GM23338 (cell line): Measurements from ENCODE around the gene DPH7. TPM values are rescaled to one million over a fixed set of nuclear protein-coding genes. Genes with fewer than 3 reads are reported as not detected.
A peak's percentile ranks its signal among the peaks of the same experiment; 100 is the strongest.

ENCODE experiments used
- ATAC-seq: fragments of 200-7000 bp; cut with Tn5 transposase; 3 replicates; pipeline ENCODE4 v1.9.1; 2020
- DNase-seq: peaks from one replicate; pipeline ENCODE4 v3.0.0-alpha.2; 2015; ENCODE audit warnings: low spot score
- H2AFZ ChIP-seq: fragments of 200-600 bp; sonication (generic); 2 replicates; pipeline ENCODE4 v1.8.0; 2016; ENCODE audit warnings: antibody characterized with exemption, mild to moderate bottlenecking, moderate library complexity
- H3F3A ChIP-seq: fragments of 200-600 bp; sonication (generic); replicated peaks from 2 replicates; pipeline ENCODE4 v1.8.0; 2017; ENCODE audit warnings: antibody characterized with exemption, mixed run types, low read depth
- H3K27ac ChIP-seq: fragments of 200-600 bp; sonication (generic); 2 replicates; pipeline ENCODE4 v1.6.1; 2016; ENCODE audit warnings: low read depth
- H3K27me3 ChIP-seq: fragments of 200-600 bp; sonication (generic); 2 replicates; pipeline ENCODE4 v1.8.0; 2016; ENCODE audit warnings: mild to moderate bottlenecking, mixed run types, moderate library complexity; ENCODE audit not compliant: insufficient read depth
- H3K36me3 ChIP-seq: fragments of 200-600 bp; sonication (generic); 2 replicates; pipeline ENCODE4 v1.8.0; 2016; ENCODE audit warnings: mild to moderate bottlenecking; ENCODE audit not compliant: insufficient read depth
- H3K4me1 ChIP-seq: fragments of 200-600 bp; sonication (generic); 2 replicates; pipeline ENCODE4 v1.8.0; 2016; ENCODE audit warnings: mild to moderate bottlenecking, moderate library complexity; ENCODE audit not compliant: insufficient read depth
- H3K4me2 ChIP-seq: fragments of 200-600 bp; sonication (generic); 2 replicates; pipeline ENCODE4 v1.7.1; 2017; ENCODE audit warnings: mixed run types
- H3K4me3 ChIP-seq: fragments of 200-600 bp; sonication (generic); 2 replicates; pipeline ENCODE4 v1.6.1; 2016; ENCODE audit warnings: mixed run types
- H3K79me2 ChIP-seq: fragments of 200-600 bp; sonication (generic); replicated peaks from 2 replicates; pipeline ENCODE4 v1.8.0; 2017; ENCODE audit warnings: mild to moderate bottlenecking; ENCODE audit not compliant: insufficient read depth
- H3K9me2 ChIP-seq: fragments of 200-600 bp; sonication (generic); 2 replicates; pipeline ENCODE4 v1.8.0; 2017; ENCODE audit not compliant: insufficient read depth
- H4K20me1 ChIP-seq: fragments of 200-600 bp; sonication (generic); replicated peaks from 2 replicates; pipeline ENCODE4 v1.8.0; 2017; ENCODE audit warnings: mild to moderate bottlenecking; ENCODE audit not compliant: insufficient read depth
- H3K27ac Mint-ChIP-seq: 2 replicates; pipeline ENCODE4 v1.8.0; 2020; ENCODE audit warnings: inconsistent platforms, mild to moderate bottlenecking, moderate library complexity, mixed read lengths
- H3K27me3 Mint-ChIP-seq: 3 replicates; pipeline ENCODE4 v1.8.0; 2022; ENCODE audit warnings: low read depth, mild to moderate bottlenecking, moderate library complexity, mixed read lengths, inconsistent platforms; ENCODE audit not compliant: insufficient read depth, poor library complexity
- H3K36me3 Mint-ChIP-seq: 3 replicates; pipeline ENCODE4 v1.8.0; 2021; ENCODE audit warnings: low read depth, mild to moderate bottlenecking, inconsistent platforms, moderate library complexity, mixed read lengths
- H3K4me1 Mint-ChIP-seq: 3 replicates; pipeline ENCODE4 v1.8.0; 2020; ENCODE audit warnings: mild to moderate bottlenecking, inconsistent platforms, mixed read lengths
- H3K4me3 Mint-ChIP-seq: 3 replicates; pipeline ENCODE4 v1.8.0; 2021; ENCODE audit warnings: moderate library complexity, mild to moderate bottlenecking, inconsistent platforms, mixed read lengths
- H3K9me3 Mint-ChIP-seq: 3 replicates; pipeline ENCODE4 v1.8.0; 2020; ENCODE audit warnings: moderate library complexity, mild to moderate bottlenecking, inconsistent platforms, mixed read lengths
- CREB1 ChIP-seq: fragments of 250-450 bp; sonication (Bioruptor Pico); IDR thresholded peaks from 2 replicates; pipeline ENCODE4 v1.5.0; 2020; ENCODE audit warnings: low read depth, mild to moderate bottlenecking, moderate library complexity
- CTCF ChIP-seq, 2 experiments: fragments of 200-600 bp in 1 of 2; sonication (generic) in 1 of 2; conservative IDR thresholded peaks; 2 replicates each; pipeline versions ENCODE4 v1.5.1 to v1.6.1; 2016 to 2017; ENCODE audit warnings: antibody characterized with exemption in 2 of 2, low read depth in 2 of 2, mild to moderate bottlenecking in 2 of 2, moderate library complexity in 1 of 2
- ETS1 ChIP-seq: IDR thresholded peaks from 2 replicates; pipeline ENCODE4 v1.6.1; 2016; ENCODE audit warnings: antibody characterized with exemption
- EZH2 ChIP-seq: fragments of 200-600 bp; sonication (generic); IDR thresholded peaks from one replicate; pipeline ENCODE4 v1.8.0; 2017; ENCODE audit warnings: antibody characterized with exemption, mild to moderate bottlenecking, low read depth; ENCODE audit not compliant: unreplicated experiment
- JUNB ChIP-seq: IDR thresholded peaks from one replicate; pipeline ENCODE4 v1.6.1; 2016; ENCODE audit warnings: antibody characterized with exemption; ENCODE audit not compliant: unreplicated experiment
- NANOG ChIP-seq: IDR thresholded peaks from 2 replicates; pipeline ENCODE4 v1.6.1; 2016; ENCODE audit warnings: antibody characterized with exemption, borderline replicate concordance
- POLR2AphosphoS5 ChIP-seq: IDR thresholded peaks from 2 replicates; pipeline ENCODE4 v1.6.1; 2016; ENCODE audit warnings: antibody characterized with exemption, low read depth
- REST ChIP-seq: IDR thresholded peaks from one replicate; pipeline ENCODE4 v1.6.1; 2018; ENCODE audit warnings: antibody characterized with exemption; ENCODE audit not compliant: unreplicated experiment
- STAT1 ChIP-seq: IDR thresholded peaks from one replicate; pipeline ENCODE4 v1.6.1; 2016; ENCODE audit warnings: antibody characterized with exemption; ENCODE audit not compliant: unreplicated experiment
- ZNF114 ChIP-seq: fragments of 250-450 bp; sonication (Bioruptor Pico); IDR thresholded peaks from 2 replicates; pipeline ENCODE4 v1.5.0; 2020; ENCODE audit warnings: mild to moderate bottlenecking, moderate library complexity
- polyA plus RNA-seq: library from polyadenylated mRNA; unstranded; fragments of >200 nt; fragmentation: Nextera tagmentation; extraction: Ambion mirVana; gene quantifications from 2 replicates; pipeline ENCODE4 v1.2.1, GENCODE V29; 2016
- total RNA-seq: library from RNA; depleted of rRNA; stranded (reverse); fragments of >200 nt; shearing (Covaris generic); gene quantifications from 2 replicates; pipeline ENCODE4 v1.2.3, GENCODE V29; 2014

Gene DPH7
- total and polyA plus RNA-seq, 2 experiments from 2014 or later, result 44.5 to 68.8 TPM

GRCh38 chr9:137619240-137620047 is 40.7 kb upstream of the DPH7 start:
- peaks cover 30% of the 10 kb centered on the region for H3K4me1 Mint-ChIP-seq
- H3K4me3 Mint-ChIP-seq, result peak overlapping the region; percentile 93
- H3K36me3 ChIP-seq, result no peaks in the 10 kb centered on the region; the same call in 1 of the 2 replicates
- peak overlapping the region; percentile 99 for H3K4me3 ChIP-seq
- peak overlapping the region; percentile 79 for H3K27ac Mint-ChIP-seq
- peaks cover 25% of the 10 kb centered on the region for H3K4me1 ChIP-seq
- H3K4me2 ChIP-seq, result peak overlapping the region; percentile 96
- peaks cover 41% of the 10 kb centered on the region for H4K20me1 ChIP-seq
- peak; percentile 51 for DNase-seq
- no peaks in the 10 kb centered on the region; the same call in 1 of the 3 replicates for H3K9me3 Mint-ChIP-seq
- peak overlapping the region; percentile 79; the same call in 1 of the 2 replicates for H2AFZ ChIP-seq
- H3K27me3 Mint-ChIP-seq, result peaks cover 15% of the 10 kb centered on the region
- peaks cover 58% of the 10 kb centered on the region for H3K36me3 Mint-ChIP-seq
- peaks cover 66% of the 10 kb centered on the region for H3K79me2 ChIP-seq
- peak overlapping the region; percentile 94 for H3K27ac ChIP-seq
- H3F3A ChIP-seq, result peaks cover 32% of the 10 kb centered on the region
- peak; percentile 10; the same call in 1 of the 2 replicates for TF ChIP-seq POLR2AphosphoS5
- TF ChIP-seq JUNB, result no peak
- H3K27me3 ChIP-seq, result no peaks in the 10 kb centered on the region
- H3K9me2 ChIP-seq, result no peaks in the 10 kb centered on the region
- peak; percentile 4; the same call in 2 of the 3 replicates for ATAC-seq

- Histone ChIP-seq H3K27me3 (no peaks in the 10 kb centered on the region), H4K20me1 (peaks cover 37% of the 10 kb centered on the region), H3K4me1 (peaks cover 25% of the 10 kb centered on the region), H3K4me3 (peak within 1 kb of the TSS; percentile 99), H3K9me2 (no peaks in the 10 kb centered on the region), H3K36me3 (no peaks in the 10 kb centered on the region; the same call in 1 of the 2 replicates), H3K79me2 (peaks cover 55% of the 10 kb centered on the region), H3F3A (peaks cover 27% of the 10 kb centered on the region), H3K27ac (peak within 1 kb of the TSS; percentile 96), H3K4me2 (peak within 1 kb of the TSS; percentile 96), H2AFZ (peak within 1 kb of the TSS; percentile 79)
- DNase-seq (peak; percentile 86), ATAC-seq (peak; percentile 73)
- Mint-ChIP-seq H3K9me3 (no peaks in the 10 kb centered on the region; the same call in 1 of the 3 replicates), H3K4me1 (peaks cover 30% of the 10 kb centered on the region), H3K4me3 (peak within 1 kb of the TSS; percentile 94), H3K27me3 (peaks cover 15% of the 10 kb centered on the region), H3K27ac (peak within 1 kb of the TSS; percentile 96), H3K36me3 (peaks cover 51% of the 10 kb centered on the region)
- TF ChIP-seq NANOG, result no peak
- no peak for TF ChIP-seq EZH2
- TF ChIP-seq CTCF (conservative IDR thresholded peaks at IDR 0.05; ENCODE audit: low read depth in 2 of 2), result peak in 1 of 2 experiments; percentile 26; a peak in 1 of 4 replicates
- no peak for TF ChIP-seq STAT1
- TF ChIP-seq ZNF114 (CRISPR knock-in tag), result no peak
- TF ChIP-seq REST, result no peak
- no peak for TF ChIP-seq JUNB
- peak; percentile 60; the same call in 1 of the 2 replicates for TF ChIP-seq CREB1 (CRISPR knock-in tag)
- no peak; the same call in 1 of the 2 replicates for TF ChIP-seq ETS1
These were observed 39.7 kb upstream of the DPH7 start, which contains the start of gene EHMT1 for GRCh38 chr9:137618105-137619067. Gene EHMT1, plus strand, starts transcription at chr9:137619005. Its CDS starts 24 bp downstream, at chr9:137619029.
